ENCODE measurements around the gene MITF. TPM values are rescaled to one million over a fixed set of nuclear protein-coding genes. Genes with fewer than 3 reads are reported as not detected.

Gene MITF
- total and polyA plus RNA-seq, 8 donors: 6.2 to 29.6 (median 7.5) TPM

DNA sequence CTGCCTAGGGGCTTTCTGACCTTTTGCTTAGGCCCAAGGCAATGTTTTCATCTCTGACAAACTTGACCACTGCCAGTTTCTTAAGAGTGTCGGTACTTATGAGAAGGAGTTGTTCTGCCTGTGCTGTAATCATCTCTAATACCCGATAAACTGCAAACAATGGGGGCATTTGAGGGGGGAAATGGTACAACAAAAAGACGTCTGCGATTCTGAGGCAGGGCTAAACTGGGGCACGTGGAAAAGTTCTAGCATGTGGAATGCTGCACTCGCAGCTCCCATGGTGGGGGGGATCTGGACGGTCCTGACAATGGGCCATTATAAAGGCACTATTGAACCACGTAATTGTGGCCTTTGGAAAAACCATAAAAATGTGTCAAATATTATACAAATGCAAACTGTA is 187.1 kb downstream of the MITF start:
- Histone ChIP-seq H3K27ac (no peak overlapping the region), H3K27me3 (no peaks in the 10 kb centered on the region), H3K4me1 (no peaks in the 10 kb centered on the region), H3K4me3 (no peak overlapping the region), H3K9me3 (no peaks in the 10 kb centered on the region), H3K36me3 (no peaks in the 10 kb centered on the region)
- TF ChIP-seq, protein P1, sequence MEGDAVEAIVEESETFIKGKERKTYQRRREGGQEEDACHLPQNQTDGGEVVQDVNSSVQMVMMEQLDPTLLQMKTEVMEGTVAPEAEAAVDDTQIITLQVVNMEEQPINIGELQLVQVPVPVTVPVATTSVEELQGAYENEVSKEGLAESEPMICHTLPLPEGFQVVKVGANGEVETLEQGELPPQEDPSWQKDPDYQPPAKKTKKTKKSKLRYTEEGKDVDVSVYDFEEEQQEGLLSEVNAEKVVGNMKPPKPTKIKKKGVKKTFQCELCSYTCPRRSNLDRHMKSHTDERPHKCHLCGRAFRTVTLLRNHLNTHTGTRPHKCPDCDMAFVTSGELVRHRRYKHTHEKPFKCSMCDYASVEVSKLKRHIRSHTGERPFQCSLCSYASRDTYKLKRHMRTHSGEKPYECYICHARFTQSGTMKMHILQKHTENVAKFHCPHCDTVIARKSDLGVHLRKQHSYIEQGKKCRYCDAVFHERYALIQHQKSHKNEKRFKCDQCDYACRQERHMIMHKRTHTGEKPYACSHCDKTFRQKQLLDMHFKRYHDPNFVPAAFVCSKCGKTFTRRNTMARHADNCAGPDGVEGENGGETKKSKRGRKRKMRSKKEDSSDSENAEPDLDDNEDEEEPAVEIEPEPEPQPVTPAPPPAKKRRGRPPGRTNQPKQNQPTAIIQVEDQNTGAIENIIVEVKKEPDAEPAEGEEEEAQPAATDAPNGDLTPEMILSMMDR (IDR thresholded peaks at IDR 0.05): no peak
- ATAC-seq (no peak), DNase-seq (no peak)
- intact Hi-C loops (cut with DNase I): no loop called here

DNA sequence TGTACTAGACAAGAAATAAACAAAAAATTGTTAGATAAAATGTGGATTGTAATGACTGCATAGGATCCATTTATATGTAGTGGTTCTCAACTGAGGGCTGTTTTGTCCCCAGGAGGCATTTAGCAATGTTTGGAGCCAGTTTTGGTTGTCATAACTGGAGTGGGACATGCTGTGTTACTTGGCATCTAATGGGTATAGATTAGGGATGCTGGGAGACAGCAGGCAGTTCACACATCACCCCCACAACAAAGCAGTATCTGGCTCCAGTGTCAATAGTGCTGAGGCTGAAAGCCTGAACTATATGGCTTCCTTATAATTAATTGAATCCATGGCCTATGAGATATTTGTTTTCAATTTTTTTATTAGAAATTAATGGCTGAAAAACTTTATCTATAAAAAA is 188.3 kb downstream of the MITF start:
- TF ChIP-seq, protein P1 (IDR thresholded peaks at IDR 0.05): no peak
- intact Hi-C loops (cut with DNase I): no loop called here
- H3K36me3 ChIP-seq: no peaks in the 10 kb centered on the region
- H3K27ac ChIP-seq: no peak overlapping the region
- no peaks in the 10 kb centered on the region for H3K27me3 ChIP-seq
- DNase-seq (no peak), ATAC-seq (no peak)
- no peaks in the 10 kb centered on the region for H3K4me1 ChIP-seq
- H3K9me3 ChIP-seq: no peaks in the 10 kb centered on the region
- no peak overlapping the region for H3K4me3 ChIP-seq

- no peaks in the 10 kb centered on the region for H3K9me3 ChIP-seq
- DNase-seq (no peak), ATAC-seq (no peak)
- H3K27ac ChIP-seq: no peak overlapping the region
- TF ChIP-seq, protein P1 (IDR thresholded peaks at IDR 0.05): no peak
- no peak overlapping the region for H3K4me3 ChIP-seq
- intact Hi-C loops (cut with DNase I): no loop called here
- H3K4me1 ChIP-seq: no peaks in the 10 kb centered on the region
- H3K27me3 ChIP-seq: no peaks in the 10 kb centered on the region
- H3K36me3 ChIP-seq: no peaks in the 10 kb centered on the region
Measured at GRCh38 chr3:69929019-69929418, 189.8 kb downstream of the MITF start.

DNA sequence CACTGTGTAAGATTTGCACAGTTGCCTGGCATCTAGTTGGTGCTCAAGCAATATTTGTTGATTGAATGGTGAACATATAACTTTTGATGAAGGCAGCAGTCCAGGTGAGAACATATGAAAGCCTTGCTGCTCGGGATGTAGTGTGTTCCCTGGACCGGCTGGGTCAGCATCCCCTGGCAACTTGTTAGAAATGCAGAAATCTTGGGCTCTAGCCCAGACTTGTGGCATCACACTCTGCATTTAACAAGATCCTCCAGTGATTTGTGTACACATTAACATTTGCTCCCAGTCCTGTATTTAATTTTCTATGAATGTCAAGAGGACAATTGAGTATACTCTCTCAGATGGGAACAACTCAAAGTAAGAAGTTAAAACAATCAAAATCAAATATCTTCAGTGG is 191.3 kb downstream of the MITF start:
- ATAC-seq (peak; percentile 83), DNase-seq (peak in 1 of 4 donors; percentile 18)
- no peaks in the 10 kb centered on the region for H3K36me3 ChIP-seq
- H3K9me3 ChIP-seq: no peaks in the 10 kb centered on the region
- intact Hi-C loops (cut with DNase I): no loop called here
- no peak overlapping the region for H3K27ac ChIP-seq
- H3K4me3 ChIP-seq: no peak overlapping the region
- H3K27me3 ChIP-seq: no peaks in the 10 kb centered on the region
- TF ChIP-seq, protein P1 (IDR thresholded peaks at IDR 0.05): no peak
- no peaks in the 10 kb centered on the region for H3K4me1 ChIP-seq

DNA sequence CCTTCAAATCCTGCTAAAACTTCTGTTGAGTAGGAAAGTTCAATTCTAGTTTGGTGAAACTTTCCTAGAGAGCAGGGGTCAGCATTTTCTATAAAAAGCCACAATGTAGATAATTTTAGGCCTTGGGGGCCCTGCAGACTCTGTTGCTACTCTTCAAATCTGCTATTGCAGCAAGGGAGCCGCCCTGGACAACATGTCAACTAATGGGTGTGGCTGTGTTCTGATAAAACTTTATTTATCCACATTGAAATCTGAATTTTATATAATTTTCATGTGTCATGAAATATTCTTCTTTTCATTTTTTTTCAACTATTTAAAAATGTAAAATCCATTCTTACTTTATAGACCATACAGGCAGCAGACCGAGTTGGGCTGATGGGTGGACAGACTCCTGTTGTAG is 192.8 kb downstream of the MITF start:
- no peaks in the 10 kb centered on the region for H3K4me1 ChIP-seq
- no peaks in the 10 kb centered on the region for H3K36me3 ChIP-seq
- H3K27ac ChIP-seq: no peak overlapping the region
- no peak overlapping the region for H3K4me3 ChIP-seq
- no peaks in the 10 kb centered on the region for H3K27me3 ChIP-seq
- intact Hi-C loops (cut with DNase I): no loop called here
- TF ChIP-seq, protein P1 (IDR thresholded peaks at IDR 0.05): no peak
- H3K9me3 ChIP-seq: no peaks in the 10 kb centered on the region
- DNase-seq (no peak), ATAC-seq (no peak)

Measured in left lung (tissue), 10 donors.